ENCODE data around the gene RHBDL3.
A peak's percentile ranks its signal among the peaks of the same experiment; 100 is the strongest.
"Not testable (repeated sequence)": the region's sequence is repeated elsewhere in the genome, so short reads cannot be mapped to it uniquely, and the experiment has no call there.

The RHBDL3 gene, protein sequence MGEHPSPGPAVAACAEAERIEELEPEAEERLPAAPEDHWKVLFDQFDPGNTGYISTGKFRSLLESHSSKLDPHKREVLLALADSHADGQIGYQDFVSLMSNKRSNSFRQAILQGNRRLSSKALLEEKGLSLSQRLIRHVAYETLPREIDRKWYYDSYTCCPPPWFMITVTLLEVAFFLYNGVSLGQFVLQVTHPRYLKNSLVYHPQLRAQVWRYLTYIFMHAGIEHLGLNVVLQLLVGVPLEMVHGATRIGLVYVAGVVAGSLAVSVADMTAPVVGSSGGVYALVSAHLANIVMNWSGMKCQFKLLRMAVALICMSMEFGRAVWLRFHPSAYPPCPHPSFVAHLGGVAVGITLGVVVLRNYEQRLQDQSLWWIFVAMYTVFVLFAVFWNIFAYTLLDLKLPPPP

GRCh38 chr17:32265192-32265923, at the start of gene RHBDL3:
RHBDL3 (plus strand) TSS chr17:32265832; CDS start chr17:32266190, 358 bp downstream.
- DNase-seq: no peak

DNA sequence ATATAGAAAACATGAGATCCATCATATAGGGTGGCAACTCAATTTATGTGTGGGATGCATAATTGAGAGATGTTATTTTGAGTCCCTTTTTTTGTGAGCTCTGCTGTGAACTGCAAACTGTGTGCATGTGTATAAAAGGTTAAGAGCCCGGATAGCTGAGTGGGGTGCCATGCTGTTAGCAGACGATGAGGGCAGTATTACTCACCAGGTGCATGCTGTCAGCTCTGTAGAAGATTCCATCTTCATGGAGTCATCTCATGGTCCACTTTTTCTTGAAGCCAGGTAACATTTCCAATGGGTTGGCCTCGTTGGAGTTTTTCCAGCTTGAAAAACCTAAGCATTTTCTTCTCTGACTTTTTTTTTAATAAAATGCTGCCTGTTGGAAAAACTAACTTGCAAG, 43.0 kb upstream of the RHBDL3 start:
- no peak for DNase-seq

- DNase-seq: no peak
Observed at GRCh38 chr17:32223703-32224102, 41.9 kb upstream of the RHBDL3 start.

- DNase-seq: no peak
Observed at GRCh38 chr17:32226886-32227285, 38.7 kb upstream of the RHBDL3 start.

GRCh38 chr17:32227910-32228309, 37.7 kb upstream of the RHBDL3 start:
- DNase-seq: no peak

DNA sequence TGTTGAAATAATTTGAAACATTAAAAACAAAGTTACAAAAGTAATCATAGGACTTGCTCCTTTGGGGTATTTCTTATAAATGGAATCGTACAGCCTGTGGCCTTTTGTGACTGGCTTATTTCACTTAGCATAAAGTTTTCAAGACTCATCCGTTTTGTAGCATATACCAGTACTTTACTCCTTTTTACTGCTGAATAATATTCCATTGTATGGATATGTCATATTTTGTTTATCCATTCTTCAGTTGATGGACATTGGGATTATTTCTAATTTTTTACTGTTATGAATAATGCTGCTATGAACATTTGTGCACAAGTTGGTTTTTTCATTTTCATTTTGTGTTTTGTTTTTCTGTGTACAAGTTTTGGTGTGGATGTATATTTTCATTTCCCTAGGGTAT, 30.0 kb upstream of the RHBDL3 start:
- no peak for DNase-seq

DNA sequence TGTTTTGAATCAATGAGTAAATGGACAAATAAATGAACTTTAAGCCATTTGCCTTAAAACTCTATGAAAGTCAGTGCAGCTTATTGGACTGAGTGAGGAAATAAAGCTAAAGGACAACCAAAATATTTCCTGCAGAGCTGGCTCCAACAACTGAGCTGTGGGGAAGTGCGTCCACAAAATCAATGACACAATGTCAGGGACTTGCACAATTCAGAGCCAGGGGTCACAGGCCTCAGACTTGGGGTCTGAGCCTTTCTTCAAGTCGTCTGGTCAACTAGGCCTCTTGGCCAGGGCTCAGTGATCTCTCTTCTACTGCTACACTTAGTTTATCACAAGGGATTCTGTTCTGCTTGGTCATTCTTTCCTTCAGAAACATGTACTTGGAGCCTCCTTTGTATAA, 26.2 kb upstream of the RHBDL3 start:
- no peak for DNase-seq

DNA sequence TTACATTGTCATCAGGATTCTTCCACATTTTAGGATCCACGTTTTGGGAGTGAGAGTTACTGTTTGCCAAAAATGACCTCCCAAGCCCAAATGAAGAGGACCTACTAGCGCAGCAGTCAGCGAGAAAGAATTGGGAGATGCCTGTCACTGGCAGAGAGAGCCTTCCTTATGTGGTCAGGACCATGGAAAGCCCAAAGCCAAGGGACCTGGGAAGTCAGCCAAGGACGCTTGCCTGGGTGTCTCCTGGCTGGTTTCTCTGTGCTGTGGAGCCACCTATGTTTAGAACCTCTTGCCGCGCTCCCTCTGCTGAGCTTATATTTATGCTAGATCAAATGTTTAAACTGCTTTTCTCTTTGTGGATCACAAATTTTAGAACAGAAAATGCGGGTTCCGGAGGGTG, 24.9 kb upstream of the RHBDL3 start:
- peak; percentile 68 for DNase-seq

DNA sequence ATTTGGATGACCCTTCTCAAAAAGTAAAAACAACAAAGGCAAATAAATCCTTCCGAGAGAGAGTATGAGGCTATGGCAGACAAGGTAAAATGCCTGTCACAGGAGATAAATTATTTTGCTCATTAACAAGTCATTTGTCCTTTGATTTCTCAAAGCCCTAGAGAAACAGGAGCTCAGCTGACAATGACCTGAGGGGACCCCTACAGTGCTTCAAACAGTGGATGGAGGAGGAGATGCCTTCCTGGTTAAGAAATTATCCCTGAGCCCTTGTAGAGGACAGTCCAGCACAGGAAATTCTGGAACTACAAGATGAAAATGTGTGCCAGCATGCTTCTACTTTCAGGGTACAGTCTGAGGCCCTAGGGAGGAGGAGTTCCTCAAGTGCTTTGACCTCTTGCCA, 24.0 kb upstream of the RHBDL3 start:
- no peak for DNase-seq

GRCh38 chr17:32249475-32249874, 16.2 kb upstream of the RHBDL3 start:
- DNase-seq: no peak

DNA sequence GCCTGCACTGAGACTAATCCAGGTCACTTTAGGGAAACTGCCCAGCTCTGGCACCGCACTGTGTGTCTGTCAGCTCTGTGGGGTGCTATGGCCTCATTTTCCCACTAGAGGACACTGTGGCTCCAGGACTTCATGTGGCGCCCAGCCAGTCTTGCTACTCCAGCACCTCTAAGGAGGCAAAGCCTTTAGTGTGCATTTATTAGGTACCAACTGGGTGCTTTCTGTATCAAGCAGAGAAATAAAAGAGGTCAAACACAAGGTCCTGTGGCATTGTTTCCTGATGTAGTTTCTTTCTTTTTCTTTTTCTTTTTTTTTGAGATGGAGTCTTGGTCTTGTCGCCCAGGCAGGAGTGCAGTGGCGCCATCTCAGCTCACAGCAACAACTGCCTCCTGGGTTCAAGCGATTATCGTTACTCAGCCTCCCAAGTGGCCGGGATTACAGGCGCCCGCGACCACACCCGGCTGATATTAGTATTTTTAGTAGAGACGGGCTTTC, 12.5 kb upstream of the RHBDL3 start:
- peak; percentile 82 for DNase-seq

DNA sequence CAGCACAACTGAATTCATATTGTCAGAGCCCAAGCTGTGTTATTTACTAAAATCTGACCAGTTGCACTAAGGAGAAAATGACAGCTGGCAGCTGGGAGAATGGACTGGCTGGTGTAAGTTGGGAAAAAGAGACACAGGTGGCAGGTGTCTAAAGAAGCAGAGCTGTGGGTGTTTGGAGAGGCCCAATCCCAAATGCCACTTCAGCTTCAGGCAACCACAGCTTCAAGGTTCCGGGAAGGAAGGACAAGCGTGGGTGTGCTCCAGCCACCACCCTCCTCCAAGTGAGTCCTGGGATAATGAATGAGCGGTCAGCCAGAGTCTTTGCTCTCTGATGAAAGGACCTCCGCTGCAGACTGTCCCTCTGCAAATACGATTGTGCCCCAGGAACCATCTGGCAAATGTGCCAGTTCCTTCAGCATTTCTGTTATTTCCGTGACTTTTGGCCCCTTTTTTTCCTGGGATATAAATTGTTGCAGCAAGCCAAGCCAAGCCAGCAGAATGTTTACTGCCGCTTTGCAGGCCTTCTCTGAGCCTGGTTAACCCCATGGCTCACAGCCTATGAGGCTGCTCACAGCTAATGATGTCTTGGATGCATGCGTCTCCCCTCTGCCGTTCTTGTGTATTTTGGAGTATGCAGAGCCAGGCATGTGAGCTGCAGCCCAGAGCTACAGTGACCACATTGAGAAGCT, 9.5 kb upstream of the RHBDL3 start:
- no peak for DNase-seq

DNA sequence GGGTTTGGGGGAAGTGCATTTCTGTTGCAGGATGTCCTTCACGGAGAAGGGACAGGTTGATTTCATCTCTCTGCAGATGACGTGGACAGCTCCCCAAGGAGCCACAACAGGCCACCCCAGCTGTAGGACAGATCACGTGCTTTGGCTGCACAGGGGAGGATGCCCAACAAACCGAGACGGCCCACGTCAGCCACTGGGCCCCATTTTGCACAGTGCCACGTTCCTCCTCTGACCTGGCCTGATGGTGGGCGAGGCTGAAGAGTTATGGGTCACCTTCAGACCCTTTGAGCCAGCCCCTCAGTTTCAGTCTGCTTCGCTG, 9.0 kb upstream of the RHBDL3 start:
- DNase-seq: no peak

- DNase-seq: no peak
Observed at GRCh38 chr17:32258383-32259140, 7.1 kb upstream of the RHBDL3 start.

DNA sequence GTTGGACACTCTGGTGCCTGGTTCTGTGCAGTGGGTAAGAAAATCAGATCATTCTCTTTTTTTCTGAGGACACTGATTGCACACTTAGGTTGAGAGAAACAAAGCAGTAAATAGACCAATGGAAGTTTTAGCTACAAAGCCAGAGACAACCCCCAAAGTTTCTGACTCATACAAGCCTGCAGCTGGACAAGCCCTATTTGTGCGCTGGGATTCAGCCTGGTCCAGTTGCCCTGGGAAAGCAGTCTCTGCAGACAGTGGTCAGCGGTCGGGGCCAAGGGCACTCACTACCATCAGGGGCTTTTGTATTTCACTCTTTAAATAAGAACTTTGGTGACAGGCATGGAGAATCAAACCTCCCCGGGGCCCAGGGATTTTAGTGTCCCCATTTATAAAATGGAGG, 6.0 kb upstream of the RHBDL3 start:
- DNase-seq: no peak

DNA sequence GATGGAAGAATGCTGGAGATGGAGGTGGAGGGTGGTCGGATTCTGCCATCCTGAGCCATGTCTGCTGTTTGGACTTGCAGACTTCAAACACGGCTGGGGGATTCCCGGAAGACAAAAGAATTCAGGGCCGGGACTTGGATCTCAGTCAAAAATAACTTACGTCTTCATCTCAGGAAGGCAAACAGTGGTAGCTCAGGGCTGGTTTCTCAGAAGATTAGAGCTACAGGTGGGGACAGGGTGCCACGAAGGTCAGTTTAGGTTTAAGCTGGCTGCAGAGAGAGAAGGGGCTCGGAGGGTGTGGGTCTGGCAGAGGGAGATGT, 4.3 kb upstream of the RHBDL3 start:
- DNase-seq: no peak

DNA sequence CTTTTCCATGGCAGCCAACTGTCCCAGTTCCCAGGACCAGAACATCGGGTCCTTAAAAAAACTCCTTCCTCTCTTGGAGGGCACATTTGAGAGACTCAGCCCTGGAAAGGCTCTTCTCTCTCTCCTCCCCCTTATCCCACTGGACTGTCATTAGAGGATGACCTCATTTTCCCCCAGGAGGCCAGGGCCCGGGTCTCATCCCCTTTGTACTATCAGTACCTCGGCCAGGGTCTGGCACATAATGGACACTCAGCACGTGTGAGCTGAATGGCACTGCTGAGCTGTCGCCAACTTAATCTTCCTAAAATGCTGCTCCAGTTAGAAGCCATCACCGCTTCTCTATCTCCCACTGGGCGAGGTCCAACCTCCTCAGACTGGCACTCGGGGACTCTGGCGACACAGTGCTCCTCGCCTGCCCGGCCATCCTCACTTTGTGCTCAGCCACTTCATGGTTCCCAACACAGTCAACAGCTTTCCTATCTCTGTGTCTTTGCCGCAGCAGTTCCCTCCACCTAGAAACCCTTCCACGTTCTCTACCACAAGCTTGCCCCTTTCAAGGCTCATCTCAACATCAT, 3.6 kb upstream of the RHBDL3 start:
- no peak for DNase-seq

- not testable (repeated sequence) for DNase-seq
Observed at GRCh38 chr17:32263515-32263914, 2.1 kb upstream of the RHBDL3 start.

DNA sequence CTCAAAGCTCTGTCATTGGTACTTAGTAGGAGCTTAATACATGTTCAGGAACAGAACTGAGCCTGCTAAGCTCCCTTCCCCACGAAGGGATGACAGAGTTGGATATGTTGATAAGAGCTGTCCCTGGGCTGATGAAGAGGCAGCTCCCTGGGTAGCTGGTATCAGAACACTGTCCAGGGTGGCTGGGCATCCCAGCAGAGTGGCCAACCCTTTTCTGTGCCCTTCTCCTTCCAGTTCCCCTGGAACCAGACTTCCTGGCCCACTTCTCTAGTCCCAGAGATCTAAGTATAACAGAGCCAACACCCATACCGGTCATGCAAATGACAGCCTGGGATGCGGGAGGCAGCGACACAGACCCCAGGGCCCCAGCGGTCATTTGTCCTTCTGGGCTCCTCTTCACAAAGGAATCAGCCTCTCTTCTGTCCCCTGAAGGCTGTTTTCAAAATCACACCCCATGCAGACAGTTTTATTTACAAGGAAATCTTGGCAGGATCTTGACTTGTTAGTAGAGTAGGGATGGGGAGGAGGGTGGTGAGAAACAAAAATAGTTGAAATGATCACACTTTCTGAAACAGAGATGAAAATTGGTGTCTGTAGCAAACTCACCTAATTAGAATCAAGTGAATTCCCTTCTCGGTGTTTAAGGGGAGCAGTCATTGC, 1.4 kb upstream of the RHBDL3 start:
- no peak for DNase-seq

DNA sequence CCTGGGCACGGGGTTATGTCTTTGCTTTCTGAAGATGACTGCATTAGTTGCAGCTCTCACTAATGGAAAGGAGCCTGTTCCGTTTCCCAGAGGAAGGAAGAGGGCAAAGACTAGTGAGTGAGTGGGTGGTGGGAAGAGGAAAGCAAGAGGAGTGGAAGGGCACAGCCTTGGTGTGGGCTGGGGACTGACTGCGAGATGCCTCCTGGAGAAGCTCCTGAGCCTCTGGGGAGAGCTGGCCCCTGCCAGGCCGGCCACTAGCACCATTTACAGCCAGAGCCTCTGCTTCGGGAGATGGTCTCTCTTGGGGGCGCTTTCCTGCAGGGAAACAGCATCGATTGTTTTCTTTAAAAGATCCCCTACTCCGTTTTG, 825 bp upstream of the RHBDL3 start:
- no peak for DNase-seq

DNA sequence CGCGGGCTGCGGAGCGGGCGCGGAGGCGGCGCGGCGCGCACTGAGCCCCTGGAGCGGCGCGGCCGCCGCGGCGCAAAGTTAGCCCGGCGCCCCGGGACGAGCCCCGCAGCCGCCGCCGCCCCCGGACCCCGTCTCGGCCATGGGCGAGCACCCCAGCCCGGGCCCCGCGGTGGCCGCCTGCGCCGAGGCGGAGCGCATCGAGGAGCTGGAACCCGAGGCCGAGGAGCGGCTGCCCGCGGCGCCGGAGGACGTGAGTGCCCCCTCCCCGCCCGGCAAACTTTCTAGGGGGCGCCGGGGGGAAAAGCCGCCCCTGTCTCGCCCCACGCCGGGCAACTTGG, 388 bp downstream of the RHBDL3 start:
- no peak for DNase-seq

Measured in femur (tissue), 1 donor.